Measurements from ENCODE around the gene FAM20A. TPM values are rescaled to one million over a fixed set of nuclear protein-coding genes. Genes with fewer than 3 reads are reported as not detected.

Gene FAM20A
- total RNA-seq, 2 donors from 2014 or later = not detected

Other genes starting within 250 kb of the FAM20A start
- gene WIPI1, start 143.9 kb downstream of the FAM20A start, total RNA-seq = 10 to 100 TPM; 26.5 to 39.1 TPM
- 100 to 1,000 TPM; 154 to 230 TPM for gene PRKAR1A, start 88.9 kb downstream of the FAM20A start, total RNA-seq